HG02884 (cell line): Measurements from ENCODE around the gene SMARCA1.
"Not testable (repeated sequence)": the region's sequence is repeated elsewhere in the genome, so short reads cannot be mapped to it uniquely, and the experiment has no call there.

Source experiments
- ATAC-seq: cut with Tn5 transposase; IDR thresholded peaks from one replicate; pipeline ENCODE4 v1.9.1; 2021; ENCODE audit warnings: mild to moderate bottlenecking, moderate library complexity; ENCODE audit not compliant: unreplicated experiment

The SMARCA1 gene

GRCh38 chrX:129523079-129523911 lies at the start of gene SMARCA1:
TSS of gene SMARCA1 (minus strand) at chrX:129523490. CDS start at chrX:129523370, 120 bp downstream.
- ATAC-seq: no peak

GRCh38 chrX:129572422-129572821 lies 49.1 kb upstream of the SMARCA1 start:
- ATAC-seq: no peak

GRCh38 chrX:129568349-129568748 lies 45.1 kb upstream of the SMARCA1 start:
- no peak for ATAC-seq

GRCh38 chrX:129566073-129566472 lies 42.8 kb upstream of the SMARCA1 start:
- no peak for ATAC-seq

- no peak for ATAC-seq
Observed at GRCh38 chrX:129565046-129565650, 41.9 kb upstream of the SMARCA1 start.

GRCh38 chrX:129564345-129564744 lies 41.1 kb upstream of the SMARCA1 start:
- not testable (repeated sequence) for ATAC-seq

GRCh38 chrX:129561453-129561852 lies 38.2 kb upstream of the SMARCA1 start:
- ATAC-seq: no peak

GRCh38 chrX:129559783-129560182 lies 36.5 kb upstream of the SMARCA1 start:
- no peak for ATAC-seq

GRCh38 chrX:129557844-129558480 lies 34.7 kb upstream of the SMARCA1 start:
- ATAC-seq: no peak

GRCh38 chrX:129556806-129557315 lies 33.6 kb upstream of the SMARCA1 start:
- ATAC-seq: no peak

GRCh38 chrX:129554816-129555215 lies 31.5 kb upstream of the SMARCA1 start:
- not testable (repeated sequence) for ATAC-seq

- ATAC-seq: peak; percentile 93
Observed at GRCh38 chrX:129553619-129554288, 30.5 kb upstream of the SMARCA1 start.

- no peak for ATAC-seq
Observed at GRCh38 chrX:129549124-129549523, 25.8 kb upstream of the SMARCA1 start.

- ATAC-seq: no peak
Observed at GRCh38 chrX:129545408-129545807, 22.1 kb upstream of the SMARCA1 start.

GRCh38 chrX:129544780-129545179 lies 21.5 kb upstream of the SMARCA1 start:
- ATAC-seq: no peak

GRCh38 chrX:129540722-129541184 lies 17.5 kb upstream of the SMARCA1 start:
- peak; percentile 34 for ATAC-seq

- peak; percentile 94 for ATAC-seq
Observed at GRCh38 chrX:129540068-129540653, 16.9 kb upstream of the SMARCA1 start, which contains the start of gene OCRL. TSS of gene OCRL (plus strand) at chrX:129540259. CDS start at chrX:129540440, 181 bp downstream.

- no peak for ATAC-seq
Observed at GRCh38 chrX:129534816-129535578, 11.7 kb upstream of the SMARCA1 start.

GRCh38 chrX:129531132-129531531 lies 7.8 kb upstream of the SMARCA1 start:
- no peak for ATAC-seq

GRCh38 chrX:129530410-129530809 lies 7.1 kb upstream of the SMARCA1 start:
- no peak for ATAC-seq
